C1 segment of cervical spinal cord (tissue), 14 donors: ENCODE measurements around the gene CCDC117.
"Not testable (repeated sequence)": the region's sequence is repeated elsewhere in the genome, so short reads cannot be mapped to it uniquely, and the experiment has no call there.

Experiments used
- DNase-seq, 14 donors: peaks; one replicate each; lab custom pipeline; 2025; lab: John Stamatoyannopoulos, UW

CCDC117 gene

GRCh38 chr22:28772633-28773460 lies at the start of gene CCDC117:
Gene CCDC117 (plus strand): TSS chr22:28772695. CDS start chr22:28772850, 155 bp downstream.
- DNase-seq: peak; percentile 67 to 95 (median 93)

- no peak for DNase-seq
These were observed 44.5 kb upstream of the CCDC117 start for GRCh38 chr22:28728002-28728401.

GRCh38 chr22:28728621-28729313 lies 43.7 kb upstream of the CCDC117 start:
- no peak for DNase-seq

GRCh38 chr22:28730179-28730578 lies 42.3 kb upstream of the CCDC117 start:
- DNase-seq: no peak

GRCh38 chr22:28734393-28734792 lies 38.1 kb upstream of the CCDC117 start:
- DNase-seq: no peak

- DNase-seq: no peak
These were observed 36.0 kb upstream of the CCDC117 start for GRCh38 chr22:28736301-28737155.

- DNase-seq: no peak
These were observed 34.8 kb upstream of the CCDC117 start for GRCh38 chr22:28737701-28738100.

- DNase-seq: not testable (repeated sequence)
These were observed 33.6 kb upstream of the CCDC117 start for GRCh38 chr22:28738876-28739275.

GRCh38 chr22:28741200-28741784 lies 31.2 kb upstream of the CCDC117 start:
- DNase-seq: no peak

GRCh38 chr22:28741785-28742561 lies 30.5 kb upstream of the CCDC117 start, which contains the start of the genes CHEK2 and HSCB:
Gene CHEK2 (minus strand): TSS chr22:28741820. CDS start chr22:28734721, 7,099 bp downstream.
Gene HSCB (plus strand): TSS chr22:28742039. CDS start chr22:28742096, 57 bp downstream.
- DNase-seq: peak; percentile 65 to 98 (median 95)

GRCh38 chr22:28742562-28742962 lies 29.9 kb upstream of the CCDC117 start:
- DNase-seq: peak in 1 of 14 donors; percentile 37

- DNase-seq: no peak
These were observed 28.6 kb upstream of the CCDC117 start for GRCh38 chr22:28743852-28744251.

GRCh38 chr22:28750471-28750881 lies 22.0 kb upstream of the CCDC117 start:
- no peak for DNase-seq

- not testable (repeated sequence) for DNase-seq
These were observed 18.0 kb upstream of the CCDC117 start for GRCh38 chr22:28754512-28754911.

- DNase-seq: no peak
These were observed 12.5 kb upstream of the CCDC117 start for GRCh38 chr22:28759861-28760560.

- no peak for DNase-seq
These were observed 11.1 kb upstream of the CCDC117 start for GRCh38 chr22:28761449-28761755.

- not testable (repeated sequence) for DNase-seq
These were observed 10.5 kb upstream of the CCDC117 start for GRCh38 chr22:28762000-28762399.

GRCh38 chr22:28766628-28767027 lies 5.9 kb upstream of the CCDC117 start:
- no peak for DNase-seq

GRCh38 chr22:28768701-28769393 lies 3.6 kb upstream of the CCDC117 start:
- no peak for DNase-seq
